Panc1 (cell line): Measurements from ENCODE around the gene MPL. TPM values are rescaled to one million over a fixed set of nuclear protein-coding genes. Genes with fewer than 3 reads are reported as not detected.

Experiments
- ATAC-seq: fragments of 200-7000 bp; cut with Tn5 transposase; 2 replicates; pipeline ENCODE4 v1.9.1; 2020; ENCODE audit warnings: mild to moderate bottlenecking, moderate library complexity
- BruUV-seq: library from RNA; stranded (reverse); fragments of 400-500 nt; replicated peaks from 2 replicates; lab custom pipeline; 2021; lab: Mats Ljungman, UMichigan
- CTCF ChIA-PET: fragments of 300-600 bp; sonication (Branson Sonifier 250); formaldehyde crosslinking; loops from one replicate; lab custom pipeline; 2022; ENCODE audit warnings: antibody characterized with exemption; lab: Charles Lee
- POLR2A ChIA-PET: fragments of 300-600 bp; sonication (Branson Sonifier 250); formaldehyde crosslinking; loops from one replicate; lab custom pipeline; 2022; ENCODE audit warnings: antibody characterized with exemption; lab: Charles Lee
- DNase-seq: peaks from one replicate; pipeline ENCODE4 v3.0.0-alpha.2; 2010; ENCODE audit warnings: low read depth, low spot score
- H3K27ac ChIP-seq: 2 replicates; pipeline ENCODE4 v1.5.1; 2011; ENCODE audit warnings: mild to moderate bottlenecking, low read length, inconsistent platforms
- H3K27me3 ChIP-seq: fragments of 200-500 bp; sonication (Bioruptor generic); 2 replicates; pipeline ENCODE4 v1.6.0; 2014; ENCODE audit warnings: low read length, inconsistent platforms; ENCODE audit not compliant: control insufficient read depth, insufficient read depth
- H3K36me3 ChIP-seq: fragments of 200-500 bp; sonication (Bioruptor generic); 2 replicates; pipeline ENCODE4 v1.5.1; 2014; ENCODE audit warnings: inconsistent platforms, mild to moderate bottlenecking, low read length, moderate library complexity; ENCODE audit not compliant: control insufficient read depth, insufficient read depth
- H3K4me1 ChIP-seq: 2 replicates; pipeline ENCODE4 v1.5.1; 2011; ENCODE audit warnings: inconsistent platforms, mild to moderate bottlenecking, low read length, moderate library complexity; ENCODE audit not compliant: control insufficient read depth, insufficient read depth
- H3K4me3 ChIP-seq, 2 experiments: 2 replicates each; pipeline ENCODE4 v1.5.1; 2011 to 2012; ENCODE audit warnings: low read depth in 2 of 2, low read length in 2 of 2, mild to moderate bottlenecking in 2 of 2, inconsistent platforms in 1 of 2, moderate library complexity in 1 of 2
- H3K9me3 ChIP-seq: fragments of 200-500 bp; sonication (Bioruptor generic); 2 replicates; pipeline ENCODE4 v1.5.1; 2014; ENCODE audit warnings: low read depth, mild to moderate bottlenecking, inconsistent platforms, low read length, moderate library complexity; ENCODE audit not compliant: control insufficient read depth, insufficient read depth
- CTCF ChIP-seq: fragments of 450-650 bp; IDR thresholded peaks from 2 replicates; pipeline ENCODE4 v1.5.1; 2017; ENCODE audit warnings: mild to moderate bottlenecking
- POLR2AphosphoS5 ChIP-seq: IDR thresholded peaks from 2 replicates; pipeline ENCODE4 v1.6.1; 2012; ENCODE audit warnings: mild to moderate bottlenecking, low read depth, low read length, moderate library complexity
- REST ChIP-seq, 2 experiments: IDR thresholded peaks; 2 replicates each; pipeline ENCODE4 v1.6.1; 2011 to 2012; ENCODE audit warnings: low read depth in 2 of 2, control low read depth in 1 of 2, low read length in 1 of 2, mild to moderate bottlenecking in 1 of 2, moderate library complexity in 1 of 2; ENCODE audit not compliant: insufficient read depth in 1 of 2
- SIN3A ChIP-seq: IDR thresholded peaks from 2 replicates; pipeline ENCODE4 v1.6.1; 2012; ENCODE audit warnings: low read depth, mild to moderate bottlenecking, low read length, moderate library complexity, borderline replicate concordance; ENCODE audit not compliant: insufficient read depth
- TCF7L2 ChIP-seq: IDR thresholded peaks from 2 replicates; pipeline ENCODE4 v1.6.1; 2011; ENCODE audit warnings: mild to moderate bottlenecking, low read depth, low read length, inconsistent platforms
- in situ Hi-C: cut with HindIII; loops from 2 replicates; pipeline ENCODE4 v1.10.0; 2016; ENCODE audit warnings: low sequenced_read_pairs, low pct_unique_long_range_greater_than_20kb
- intact Hi-C: fragments of 100-400 bp; cut with micrococcal nuclease; formaldehyde crosslinking; loops from one replicate; pipeline ENCODE4 v1.10.0; 2022; ENCODE audit not compliant: unreplicated experiment
- total RNA-seq: library from RNA; stranded (reverse); gene quantifications from one replicate; pipeline ENCODE4 v1.2.1, GENCODE V29; 2021; ENCODE audit not compliant: unreplicated experiment

The MPL gene
- total RNA-seq, 1 experiment from 2014 or later, result not detected

- Histone ChIP-seq H3K4me3 (no peak overlapping the region), H3K4me1 (no peaks in the 10 kb centered on the region), H3K9me3 (no peaks in the 10 kb centered on the region), H3K27me3 (no peaks in the 10 kb centered on the region), H3K27ac (no peak overlapping the region), H3K36me3 (no peaks in the 10 kb centered on the region)
- no peak for TF ChIP-seq POLR2AphosphoS5
- ATAC-seq (no peak), DNase-seq (no peak)
- intact Hi-C loops, result no loop called here
- BruUV-seq, result no TSS peak
- POLR2A ChIA-PET, result no interaction called here
- CTCF ChIA-PET, result interaction anchor here (1.0 kb wide), 1 partner anchor 14 kb away, joined by 3 read pairs; no protein-coding TSS in a partner anchor
- in situ Hi-C loops, result no loop called here
Observed at GRCh38 chr1:43317817-43318471, 19.7 kb upstream of the MPL start.

- Histone ChIP-seq H3K27ac (no peak overlapping the region), H3K4me3 (no peak overlapping the region), H3K4me1 (no peaks in the 10 kb centered on the region), H3K36me3 (no peaks in the 10 kb centered on the region), H3K27me3 (no peaks in the 10 kb centered on the region), H3K9me3 (no peaks in the 10 kb centered on the region)
- ChIA-PET CTCF (no interaction called here), POLR2A (no interaction called here)
- no TSS peak for BruUV-seq
- intact Hi-C loops, result no loop called here
- no peak for TF ChIP-seq REST (IDR thresholded peaks at IDR 0.05; ENCODE audit: insufficient read depth in 1 of 2, low read depth in 2 of 2, low read length in 1 of 2)
- TF ChIP-seq POLR2AphosphoS5, result no peak
- TF ChIP-seq CTCF, result no peak
- no peak for TF ChIP-seq TCF7L2
- no peak for TF ChIP-seq SIN3A
- ATAC-seq (peak; percentile 56), DNase-seq (no peak)
- in situ Hi-C loops, result no loop called here
Observed at GRCh38 chr1:43318831-43319230, 18.8 kb upstream of the MPL start.

GRCh38 chr1:43319288-43319687 lies 18.3 kb upstream of the MPL start:
- ChIA-PET CTCF (no interaction called here), POLR2A (no interaction called here)
- Histone ChIP-seq H3K4me1 (no peaks in the 10 kb centered on the region), H3K36me3 (no peaks in the 10 kb centered on the region), H3K9me3 (no peaks in the 10 kb centered on the region), H3K27me3 (no peaks in the 10 kb centered on the region), H3K4me3 (no peak overlapping the region), H3K27ac (no peak overlapping the region)
- intact Hi-C loops, result no loop called here
- BruUV-seq, result no TSS peak
- DNase-seq (no peak), ATAC-seq (no peak)
- in situ Hi-C loops, result no loop called here
- no peak for TF ChIP-seq CTCF
- no peak for TF ChIP-seq REST (IDR thresholded peaks at IDR 0.05; ENCODE audit: insufficient read depth in 1 of 2, low read depth in 2 of 2, low read length in 1 of 2)
- no peak for TF ChIP-seq POLR2AphosphoS5
- no peak for TF ChIP-seq TCF7L2
- TF ChIP-seq SIN3A, result no peak
